IMR-90 (cell line): ENCODE measurements around the gene LSM14A. TPM values are rescaled to one million over a fixed set of nuclear protein-coding genes. Genes with fewer than 3 reads are reported as not detected.
"Not testable (repeated sequence)": the region's sequence is repeated elsewhere in the genome, so short reads cannot be mapped to it uniquely, and the experiment has no call there.

Experiments used
- ATAC-seq: fragments of 200-7000 bp; cut with Tn5 transposase; 2 replicates; pipeline ENCODE4 v1.9.1; 2020; ENCODE audit warnings: low read depth, mild to moderate bottlenecking, moderate library complexity
- BruUV-seq: library from RNA; stranded (reverse); fragments of 400-500 nt; replicated peaks from 2 replicates; lab custom pipeline; 2021; lab: Mats Ljungman, UMichigan
- CTCF ChIA-PET: fragments of 300-600 bp; formaldehyde crosslinking; extraction: SDS; loops from one replicate; lab custom pipeline; 2021; ENCODE audit warnings: antibody characterized with exemption; lab: Yijun Ruan, JAX
- POLR2A ChIA-PET: fragments of 300-600 bp; sonication (Branson Sonifier 250); formaldehyde crosslinking; loops from one replicate; lab custom pipeline; 2022; ENCODE audit warnings: antibody characterized with exemption; ENCODE audit not compliant: unreplicated experiment; lab: Charles Lee
- DNase-seq: peaks from one replicate; pipeline ENCODE4 v3.0.0; 2013
- H2AFZ ChIP-seq: replicated peaks from 2 replicates; pipeline ENCODE3; 2013; ENCODE audit warnings: low read length, mild to moderate bottlenecking; ENCODE audit not compliant: poor library complexity
- H2AK5ac ChIP-seq: 2 replicates; pipeline ENCODE4 v1.6.1; 2013; ENCODE audit warnings: low read depth, low read length, inconsistent platforms
- H2AK9ac ChIP-seq: replicated peaks from 2 replicates; pipeline ENCODE3; 2013; ENCODE audit warnings: mild to moderate bottlenecking, low read depth, low read length, moderate library complexity; ENCODE audit not compliant: poor library complexity
- H2BK120ac ChIP-seq: 2 replicates; pipeline ENCODE4 v1.6.1; 2013; ENCODE audit warnings: low read depth, low read length, inconsistent platforms
- H2BK15ac ChIP-seq: 3 replicates; pipeline ENCODE4 v1.6.1; 2013; ENCODE audit warnings: low read depth, low read length, inconsistent platforms
- H2BK20ac ChIP-seq: 2 replicates; pipeline ENCODE4 v1.6.1; 2013; ENCODE audit warnings: low read depth, mild to moderate bottlenecking, inconsistent platforms, low read length, moderate library complexity
- H2BK5ac ChIP-seq: 2 replicates; pipeline ENCODE4 v1.6.1; 2013; ENCODE audit warnings: mild to moderate bottlenecking, low read depth, low read length, inconsistent platforms; ENCODE audit not compliant: poor library complexity, severe bottlenecking
- H3K14ac ChIP-seq: replicated peaks from 2 replicates; pipeline ENCODE4 v1.6.1; 2013; ENCODE audit warnings: low read depth, low read length, inconsistent platforms
- H3K18ac ChIP-seq: 2 replicates; pipeline ENCODE4 v1.6.1; 2013; ENCODE audit warnings: low read depth, low read length, control low read depth
- H3K23ac ChIP-seq: 2 replicates; pipeline ENCODE4 v1.6.1; 2013; ENCODE audit warnings: low read depth, low read length, inconsistent platforms
- H3K27ac ChIP-seq: 2 replicates; pipeline ENCODE4 v1.5.1; 2013; ENCODE audit warnings: mild to moderate bottlenecking, control low read depth, low read length; ENCODE audit not compliant: insufficient read depth
- H3K27me3 ChIP-seq: 2 replicates; pipeline ENCODE4 v1.6.1; 2013; ENCODE audit warnings: low read length; ENCODE audit not compliant: control insufficient read depth, insufficient read depth
- H3K36me3 ChIP-seq: 2 replicates; pipeline ENCODE4 v1.6.1; 2013; ENCODE audit warnings: low read length, mixed read lengths; ENCODE audit not compliant: control insufficient read depth, insufficient read depth
- H3K4ac ChIP-seq: 2 replicates; pipeline ENCODE4 v1.6.1; 2013; ENCODE audit warnings: low read depth, low read length, inconsistent platforms
- H3K4me1 ChIP-seq: 2 replicates; pipeline ENCODE4 v1.6.1; 2013; ENCODE audit warnings: low read length, mixed read lengths; ENCODE audit not compliant: control insufficient read depth, insufficient read depth
- H3K4me2 ChIP-seq: 2 replicates; pipeline ENCODE4 v1.6.1; 2013; ENCODE audit warnings: low read depth, mild to moderate bottlenecking, control low read depth, low read length, moderate library complexity
- H3K4me3 ChIP-seq: 2 replicates; pipeline ENCODE4 v1.5.1; 2013; ENCODE audit warnings: low read depth, mild to moderate bottlenecking, control low read depth, low read length, moderate library complexity; ENCODE audit not compliant: insufficient read depth
- H3K56ac ChIP-seq: 2 replicates; pipeline ENCODE4 v1.6.1; 2013; ENCODE audit warnings: low read length, inconsistent platforms; ENCODE audit not compliant: insufficient read depth; ENCODE audit errors: extremely low read depth
- H3K79me1 ChIP-seq, 2 experiments: 2 replicates each; pipeline ENCODE4 v1.6.1; 2013; ENCODE audit warnings: low read length in 2 of 2, inconsistent platforms in 1 of 2, low read depth in 1 of 2
- H3K9ac ChIP-seq: 2 replicates; pipeline ENCODE4 v1.6.1; 2013; ENCODE audit warnings: low read depth, low read length, control low read depth
- H3K9me1 ChIP-seq: 2 replicates; pipeline ENCODE4 v1.6.1; 2013; ENCODE audit warnings: low read length, inconsistent platforms; ENCODE audit not compliant: insufficient read depth
- H3K9me3 ChIP-seq: 2 replicates; pipeline ENCODE4 v1.6.1; 2013; ENCODE audit warnings: low read length; ENCODE audit not compliant: control insufficient read depth, insufficient read depth
- H4K20me1 ChIP-seq: 2 replicates; pipeline ENCODE4 v1.6.1; 2013; ENCODE audit warnings: low read length, inconsistent platforms; ENCODE audit not compliant: insufficient read depth
- H4K5ac ChIP-seq: 2 replicates; pipeline ENCODE4 v1.6.1; 2013; ENCODE audit warnings: mild to moderate bottlenecking, low read depth, low read length, control low read depth
- H4K8ac ChIP-seq, 2 experiments: 2 replicates each; pipeline ENCODE4 v1.6.1; 2013; ENCODE audit warnings: low read depth in 2 of 2, low read length in 2 of 2, control low read depth in 1 of 2, inconsistent platforms in 1 of 2
- H4K91ac ChIP-seq: 2 replicates; pipeline ENCODE4 v1.6.1; 2013; ENCODE audit warnings: low read depth, low read length, inconsistent platforms; ENCODE audit not compliant: insufficient read depth
- WGBS, 2 experiments: methylation state at CpG; one replicate each; pipeline versions ENCODE4 v1.1.5 to v1.1.7; 2013; ENCODE audit warnings: missing lambda C conversion rate in 2 of 2; ENCODE audit not compliant: insufficient read length in 1 of 2; ENCODE audit errors: extremely low coverage in 2 of 2; 5-methylcytosine and 5-hydroxymethylcytosine counted together
- dilution Hi-C: fragments of 300-500 bp; cut with HindIII; formaldehyde crosslinking; loops from one replicate; pipeline ENCODE4 v1.14.3; 2018; ENCODE audit warnings: low sequenced_read_pairs; ENCODE audit not compliant: unreplicated experiment
- in situ Hi-C: fragments of 300-500 bp; cut with MboI; formaldehyde crosslinking; loops from 3 replicates; pipeline ENCODE4 v1.14.3; 2019; ENCODE audit warnings: low sequenced_read_pairs, inconsistent platforms, mixed read lengths
- intact Hi-C: fragments of 100-400 bp; cut with micrococcal nuclease; formaldehyde crosslinking; loops from 2 replicates; pipeline ENCODE4 v1.10.0; 2022
- polyA plus RNA-seq, 3 experiments: library from polyadenylated mRNA; depleted of rRNA; stranded (reverse); fragments of >200 nt; gene quantifications; 2 replicates each; pipeline ENCODE4 v1.2.3, GENCODE V29; 2012; ENCODE audit warnings: low replicate concordance in 1 of 3
- total RNA-seq: library from RNA; depleted of rRNA; stranded (reverse); fragments of >200 nt; gene quantifications from 2 replicates; pipeline ENCODE4 v1.2.3, GENCODE V29; 2012

Gene LSM14A
- total and polyA plus RNA-seq, 2 of the 4 experiments (the other 2 are of a cell fraction) = 44.3 to 54.8 TPM

GRCh38 chr19:34159541-34159940 lies 12.8 kb upstream of the LSM14A start:
- POLR2A ChIA-PET = not testable (repeated sequence)

DNA sequence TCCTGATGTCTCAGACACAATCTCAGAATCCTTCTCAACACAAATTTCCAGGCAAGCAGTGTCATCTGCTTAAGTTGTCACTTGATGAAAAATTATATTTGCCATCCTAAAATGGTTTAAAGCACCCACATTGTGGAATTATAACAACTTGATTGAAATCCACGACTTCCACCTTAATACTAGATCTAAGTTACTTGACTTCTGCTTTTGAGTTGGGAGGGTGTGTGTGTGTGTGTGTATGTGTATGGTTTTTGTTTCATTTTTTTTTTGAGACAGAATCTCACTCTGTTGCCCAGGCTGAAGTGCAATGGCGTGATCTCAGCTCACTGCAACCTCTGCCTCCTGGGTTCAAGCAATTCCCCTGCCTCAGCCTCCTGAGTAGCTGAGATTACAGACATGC lies 10.4 kb upstream of the LSM14A start:
- H3K9me3 ChIP-seq, H2AK9ac ChIP-seq, H3K4me2 ChIP-seq, H3K9me1 ChIP-seq, ATAC-seq, H2BK120ac ChIP-seq, H2BK5ac ChIP-seq, H2BK20ac ChIP-seq, H3K18ac ChIP-seq, H3K27ac ChIP-seq, H4K91ac ChIP-seq, POLR2A ChIA-PET, CTCF ChIA-PET, H3K4me3 ChIP-seq, BruUV-seq, in situ Hi-C loops, H3K4me1 ChIP-seq, H3K79me1 ChIP-seq, H3K23ac ChIP-seq, H3K36me3 ChIP-seq, DNase-seq, H2AK5ac ChIP-seq, dilution Hi-C loops, H2BK15ac ChIP-seq, H3K27me3 ChIP-seq, H2AFZ ChIP-seq, intact Hi-C loops, H3K9ac ChIP-seq, H3K4ac ChIP-seq, H4K5ac ChIP-seq, H4K8ac ChIP-seq, H3K14ac ChIP-seq, H3K56ac ChIP-seq, H4K20me1 ChIP-seq: not testable (repeated sequence)
- no CpG with 5 or more reads among the region's 2 CpGs for WGBS, 2 experiments

More at GRCh38 chr19:34159541-34159940, 12.8 kb upstream of the LSM14A start:
- H2BK120ac ChIP-seq, H3K4me3 ChIP-seq, H3K27ac ChIP-seq, H3K23ac ChIP-seq, H3K14ac ChIP-seq, H3K9me3 ChIP-seq, H4K91ac ChIP-seq, intact Hi-C loops, H2BK5ac ChIP-seq, H2AK5ac ChIP-seq, H3K9me1 ChIP-seq, H3K9ac ChIP-seq, H4K8ac ChIP-seq, H3K27me3 ChIP-seq, H3K56ac ChIP-seq, H3K4ac ChIP-seq, ATAC-seq, H3K79me1 ChIP-seq, DNase-seq, H2BK15ac ChIP-seq, BruUV-seq, H4K20me1 ChIP-seq, H4K5ac ChIP-seq, in situ Hi-C loops, H2AFZ ChIP-seq, H3K4me1 ChIP-seq, H2BK20ac ChIP-seq, H2AK9ac ChIP-seq, dilution Hi-C loops, H3K4me2 ChIP-seq, H3K18ac ChIP-seq, H3K36me3 ChIP-seq: not testable (repeated sequence)
- no CpG with 5 or more reads among the region's 5 CpGs for WGBS, 2 experiments
- CTCF ChIA-PET = interaction anchor here (0.8 kb wide), 1 partner anchor 14 kb away, joined by 3 read pairs; no protein-coding TSS in a partner anchor
